Muscle of leg (tissue), 11 donors: Measurements from ENCODE around the gene SFXN3. TPM values are rescaled to one million over a fixed set of nuclear protein-coding genes. Genes with fewer than 3 reads are reported as not detected.

Experiments
- DNase-seq: peaks from one replicate; pipeline ENCODE4 v3.0.0; 2013
- H3K27ac ChIP-seq: one replicate; pipeline ENCODE4 v1.5.1; 2013; ENCODE audit warnings: mild to moderate bottlenecking, low read length, control low read depth
- H3K27me3 ChIP-seq: one replicate; pipeline ENCODE4 v1.6.1; 2013; ENCODE audit warnings: low read length; ENCODE audit not compliant: control insufficient read depth, insufficient read depth
- H3K36me3 ChIP-seq: one replicate; pipeline ENCODE4 v1.6.1; 2013; ENCODE audit warnings: low read length; ENCODE audit not compliant: control insufficient read depth, insufficient read depth
- H3K4me1 ChIP-seq: one replicate; pipeline ENCODE4 v1.6.1; 2013; ENCODE audit warnings: low read length; ENCODE audit not compliant: control insufficient read depth, insufficient read depth
- H3K4me3 ChIP-seq: one replicate; pipeline ENCODE4 v1.5.1; 2013; ENCODE audit warnings: low read length, control low read depth
- H3K9me3 ChIP-seq: replicated peaks from 2 replicates; pipeline ENCODE4 v1.6.1; 2013; ENCODE audit warnings: low read depth, low read length; ENCODE audit not compliant: control insufficient read depth
- WGBS: methylation state at CpG from one replicate; pipeline ENCODE4 v1.1.5; 2013; ENCODE audit warnings: missing lambda C conversion rate; ENCODE audit not compliant: insufficient coverage; 5-methylcytosine and 5-hydroxymethylcytosine counted together
- polyA plus RNA-seq, 8 donors: library from polyadenylated mRNA; unstranded; fragments of 120-200 nt; gene quantifications; one replicate each; pipeline versions ENCODE4 v1.2.1 to v1.2.3, GENCODE V29; 2013; ENCODE audit warnings: inconsistent platforms in 1 of 8, low replicate concordance in 1 of 8; ENCODE audit not compliant: insufficient read length in 8 of 8, insufficient read depth in 1 of 8
- total RNA-seq: library from RNA; stranded (reverse); fragments of 120-200 nt; gene quantifications from one replicate; pipeline ENCODE4 v1.2.4, GENCODE V29; 2013

SFXN3 gene
- total and polyA plus RNA-seq, 9 donors, result 18.8 to 37.2 (median 24.2) TPM

GRCh38 chr10:101076630-101077029 is 45.6 kb downstream of the SFXN3 start:
- no peak for DNase-seq
- H3K36me3 ChIP-seq, result no peaks in the 10 kb centered on the region
- H3K4me1 ChIP-seq, result peaks cover 6% of the 10 kb centered on the region
- H3K9me3 ChIP-seq, result no peaks in the 10 kb centered on the region
- no peak overlapping the region for H3K27ac ChIP-seq
- 80% methylated on average over 2 of the region's 5 CpGs for WGBS
- H3K4me3 ChIP-seq, result no peak overlapping the region
- H3K27me3 ChIP-seq, result peaks cover 68% of the 10 kb centered on the region

- Histone ChIP-seq H3K4me1 (peaks cover 2% of the 10 kb centered on the region), H3K9me3 (no peaks in the 10 kb centered on the region), H3K4me3 (no peak overlapping the region), H3K27me3 (peaks cover 52% of the 10 kb centered on the region), H3K36me3 (no peaks in the 10 kb centered on the region), H3K27ac (no peak overlapping the region)
- no CpG with 5 or more reads among the region's 1 CpG for WGBS
- DNase-seq, result no peak
Observed at GRCh38 chr10:101079874-101080273, 48.8 kb downstream of the SFXN3 start.

- Histone ChIP-seq H3K27me3 (peaks cover 51% of the 10 kb centered on the region), H3K4me3 (no peak overlapping the region), H3K36me3 (no peaks in the 10 kb centered on the region), H3K27ac (no peak overlapping the region), H3K9me3 (no peaks in the 10 kb centered on the region), H3K4me1 (peaks cover 2% of the 10 kb centered on the region)
- 49% methylated on average over 2 of the region's 5 CpGs for WGBS
- DNase-seq, result peak; percentile 52
Observed at GRCh38 chr10:101080933-101081931, 50.2 kb downstream of the SFXN3 start.

GRCh38 chr10:101085846-101086245 is 54.8 kb downstream of the SFXN3 start:
- no peak overlapping the region for H3K4me3 ChIP-seq
- H3K36me3 ChIP-seq, result no peaks in the 10 kb centered on the region
- peaks cover 77% of the 10 kb centered on the region for H3K27me3 ChIP-seq
- no peak overlapping the region for H3K27ac ChIP-seq
- DNase-seq, result no peak
- no peaks in the 10 kb centered on the region for H3K9me3 ChIP-seq
- 65% methylated on average over 4 of the region's 6 CpGs for WGBS
- H3K4me1 ChIP-seq, result no peaks in the 10 kb centered on the region

GRCh38 chr10:101087376-101087775 is 56.3 kb downstream of the SFXN3 start:
- DNase-seq, result no peak
- Histone ChIP-seq H3K36me3 (no peaks in the 10 kb centered on the region), H3K27ac (no peak overlapping the region), H3K27me3 (peaks cover 82% of the 10 kb centered on the region), H3K4me1 (no peaks in the 10 kb centered on the region), H3K4me3 (no peak overlapping the region), H3K9me3 (no peaks in the 10 kb centered on the region)
- 26% methylated on average over 7 of the region's 10 CpGs for WGBS

- 20% methylated on average over 8 of the region's 14 CpGs for WGBS
Observed at GRCh38 chr10:101087965-101088364, 56.9 kb downstream of the SFXN3 start.

GRCh38 chr10:101089520-101090299 is 58.7 kb downstream of the SFXN3 start:
- no peaks in the 10 kb centered on the region for H3K4me1 ChIP-seq
- 87% methylated on average over 3 of the region's 11 CpGs for WGBS
- DNase-seq, result no peak
- H3K4me3 ChIP-seq, result no peak overlapping the region
- H3K36me3 ChIP-seq, result no peaks in the 10 kb centered on the region
- H3K27ac ChIP-seq, result no peak overlapping the region
- no peaks in the 10 kb centered on the region for H3K9me3 ChIP-seq
- peaks cover 90% of the 10 kb centered on the region for H3K27me3 ChIP-seq

More at GRCh38 chr10:101087965-101088364, 56.9 kb downstream of the SFXN3 start:
- no peaks in the 10 kb centered on the region for H3K4me1 ChIP-seq
- no peaks in the 10 kb centered on the region for H3K36me3 ChIP-seq
- H3K9me3 ChIP-seq, result no peaks in the 10 kb centered on the region
- DNase-seq, result no peak
- no peak overlapping the region for H3K27ac ChIP-seq
- H3K4me3 ChIP-seq, result no peak overlapping the region
- H3K27me3 ChIP-seq, result peaks cover 81% of the 10 kb centered on the region

- no peaks in the 10 kb centered on the region for H3K36me3 ChIP-seq
- peaks cover 90% of the 10 kb centered on the region for H3K27me3 ChIP-seq
- 100% methylated on average over 1 of the region's 5 CpGs for WGBS
- no peak for DNase-seq
- no peak overlapping the region for H3K4me3 ChIP-seq
- H3K4me1 ChIP-seq, result no peaks in the 10 kb centered on the region
- H3K9me3 ChIP-seq, result no peaks in the 10 kb centered on the region
- H3K27ac ChIP-seq, result no peak overlapping the region
Observed at GRCh38 chr10:101090597-101090996, 59.6 kb downstream of the SFXN3 start.
